OCI-LY3 (cell line): ENCODE results near the gene ENTPD7.

Experiments used
- CTCF ChIP-seq: fragments of 200-600, 300-600 bp; sonication (generic); IDR thresholded peaks from 2 replicates; pipeline ENCODE4 v1.5.1; 2014; ENCODE audit warnings: antibody characterized with exemption, low read length, low read depth
- EZH2phosphoT487 ChIP-seq: fragments of 200-600 bp; shearing (Covaris generic); IDR thresholded peaks from 2 replicates; pipeline ENCODE4 v1.6.1; 2018; ENCODE audit warnings: antibody characterized with exemption, mixed run types, low read depth

GRCh38 chr10:99740260-99740659 is 81.0 kb downstream of the ENTPD7 start:
- no peak for TF ChIP-seq CTCF
- TF ChIP-seq EZH2phosphoT487 = no peak
